ENCODE measurements around the gene SLC37A2. TPM values are rescaled to one million over a fixed set of nuclear protein-coding genes. Genes with fewer than 3 reads are reported as not detected.

The SLC37A2 gene
- total and polyA plus RNA-seq, 2 of the 13 experiments (the other 11 are each of a cell fraction or from before 2014, with no cell fraction given): 4.6 to 7.1 TPM

- TF ChIP-seq ZNF350 (CRISPR knock-in tag; IDR thresholded peaks at IDR 0.05; ENCODE audit: borderline replicate concordance, low read depth): peak; percentile 40; the same call in 1 of the 2 replicates
- TF ChIP-seq ZNF607 (CRISPR knock-in tag; IDR thresholded peaks at IDR 0.05; ENCODE audit: borderline replicate concordance): 0 out of 2 replicates have a peak, but pooled peaks have one; percentile 47
- TF ChIP-seq XRCC5 (optimal IDR thresholded peaks at IDR 0.05; ENCODE audit: low read length): peak; percentile 47
- no peak for TF ChIP-seq ZNF44 (CRISPR knock-in tag; IDR thresholded peaks at IDR 0.05)
- TF ChIP-seq TBP (CRISPR knock-in tag; IDR thresholded peaks at IDR 0.05): no peak
- TF ChIP-seq KDM5B (CRISPR knock-in tag; IDR thresholded peaks at IDR 0.05; ENCODE audit: borderline replicate concordance): peak; percentile 74; the same call in 1 of the 2 replicates
- peak; percentile 31 for TF ChIP-seq YEATS4 (CRISPR knock-in tag; IDR thresholded peaks at IDR 0.05; ENCODE audit: borderline replicate concordance)
- 0 out of 2 replicates have a peak, but pooled peaks have one; percentile 11 for TF ChIP-seq THRA (CRISPR knock-in tag; IDR thresholded peaks at IDR 0.05; ENCODE audit: borderline replicate concordance)
- peak; percentile 47; the same call in 1 of the 2 replicates for TF ChIP-seq ZFP91 (CRISPR knock-in tag; IDR thresholded peaks at IDR 0.05; ENCODE audit: borderline replicate concordance)
- 0 out of 2 replicates have a peak, but pooled peaks have one; percentile 11 for TF ChIP-seq ZNF790 (CRISPR knock-in tag; IDR thresholded peaks at IDR 0.05; ENCODE audit: borderline replicate concordance)
- peak; percentile 94 for TF ChIP-seq GABPB1 (CRISPR knock-in tag; IDR thresholded peaks at IDR 0.05)
- peak in 1 of 2 experiments; percentile 19; a peak in 1 of 4 replicates for TF ChIP-seq MAFK (conservative IDR thresholded peaks at IDR 0.05 in 1 of 2, IDR thresholded peaks at IDR 0.05 in 1 of 2; ENCODE audit: low read length in 2 of 2)
- TF ChIP-seq NFYC (CRISPR knock-in tag; IDR thresholded peaks at IDR 0.05): peak; percentile 98
- 0 out of 2 replicates have a peak, but pooled peaks have one; percentile 50 for TF ChIP-seq TGIF2 (CRISPR knock-in tag; IDR thresholded peaks at IDR 0.05)
- TF ChIP-seq ZNF33B (CRISPR knock-in tag; IDR thresholded peaks at IDR 0.05): peak; percentile 81; the same call in 1 of the 2 replicates
- peak; percentile 75 for TF ChIP-seq YEATS2 (CRISPR knock-in tag; IDR thresholded peaks at IDR 0.05; ENCODE audit: borderline replicate concordance)
- TF ChIP-seq GATAD1 (CRISPR knock-in tag; IDR thresholded peaks at IDR 0.05): peak; percentile 74
- TF ChIP-seq, protein P1, sequence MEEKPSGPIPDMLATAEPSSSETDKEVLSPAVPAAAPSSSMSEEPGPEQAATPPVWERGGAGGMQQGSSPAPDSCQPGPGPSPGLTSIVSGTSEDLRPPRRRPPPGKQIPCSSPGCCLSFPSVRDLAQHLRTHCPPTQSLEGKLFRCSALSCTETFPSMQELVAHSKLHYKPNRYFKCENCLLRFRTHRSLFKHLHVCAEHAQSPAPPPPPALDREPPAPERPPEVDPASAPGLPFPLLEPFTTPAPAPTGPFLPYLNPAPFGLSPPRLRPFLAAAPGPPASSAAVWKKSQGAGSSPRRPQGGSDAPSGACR (CRISPR knock-in tag; IDR thresholded peaks at IDR 0.05): peak; percentile 33; the same call in 1 of the 2 replicates
- TF ChIP-seq NFYB (CRISPR knock-in tag; IDR thresholded peaks at IDR 0.05): peak; percentile 94
- TF ChIP-seq, protein P2, sequence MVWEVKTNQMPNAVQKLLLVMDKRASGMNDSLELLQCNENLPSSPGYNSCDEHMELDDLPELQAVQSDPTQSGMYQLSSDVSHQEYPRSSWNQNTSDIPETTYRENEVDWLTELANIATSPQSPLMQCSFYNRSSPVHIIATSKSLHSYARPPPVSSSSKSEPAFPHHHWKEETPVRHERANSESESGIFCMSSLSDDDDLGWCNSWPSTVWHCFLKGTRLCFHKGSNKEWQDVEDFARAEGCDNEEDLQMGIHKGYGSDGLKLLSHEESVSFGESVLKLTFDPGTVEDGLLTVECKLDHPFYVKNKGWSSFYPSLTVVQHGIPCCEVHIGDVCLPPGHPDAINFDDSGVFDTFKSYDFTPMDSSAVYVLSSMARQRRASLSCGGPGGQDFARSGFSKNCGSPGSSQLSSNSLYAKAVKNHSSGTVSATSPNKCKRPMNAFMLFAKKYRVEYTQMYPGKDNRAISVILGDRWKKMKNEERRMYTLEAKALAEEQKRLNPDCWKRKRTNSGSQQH (CRISPR knock-in tag; IDR thresholded peaks at IDR 0.05; ENCODE audit: low read depth): peak; percentile 55; the same call in 1 of the 2 replicates
- TF ChIP-seq, protein P3, sequence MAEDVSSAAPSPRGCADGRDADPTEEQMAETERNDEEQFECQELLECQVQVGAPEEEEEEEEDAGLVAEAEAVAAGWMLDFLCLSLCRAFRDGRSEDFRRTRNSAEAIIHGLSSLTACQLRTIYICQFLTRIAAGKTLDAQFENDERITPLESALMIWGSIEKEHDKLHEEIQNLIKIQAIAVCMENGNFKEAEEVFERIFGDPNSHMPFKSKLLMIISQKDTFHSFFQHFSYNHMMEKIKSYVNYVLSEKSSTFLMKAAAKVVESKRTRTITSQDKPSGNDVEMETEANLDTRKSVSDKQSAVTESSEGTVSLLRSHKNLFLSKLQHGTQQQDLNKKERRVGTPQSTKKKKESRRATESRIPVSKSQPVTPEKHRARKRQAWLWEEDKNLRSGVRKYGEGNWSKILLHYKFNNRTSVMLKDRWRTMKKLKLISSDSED (CRISPR knock-in tag; IDR thresholded peaks at IDR 0.05): no peak
- 0 out of 2 replicates have a peak, but pooled peaks have one; percentile 47 for TF ChIP-seq SNAI1 (CRISPR knock-in tag; IDR thresholded peaks at IDR 0.05; ENCODE audit: borderline replicate concordance)
Observed at GRCh38 chr11:125111343-125112207, 48.5 kb downstream of the SLC37A2 start, which contains the start of gene TMEM218 (continued).
